ENCODE data around the gene CHRM2. TPM values are rescaled to one million over a fixed set of nuclear protein-coding genes. Genes with fewer than 3 reads are reported as not detected.

Gene CHRM2
- total RNA-seq, 2 donors from 2014 or later, result not detected

DNA sequence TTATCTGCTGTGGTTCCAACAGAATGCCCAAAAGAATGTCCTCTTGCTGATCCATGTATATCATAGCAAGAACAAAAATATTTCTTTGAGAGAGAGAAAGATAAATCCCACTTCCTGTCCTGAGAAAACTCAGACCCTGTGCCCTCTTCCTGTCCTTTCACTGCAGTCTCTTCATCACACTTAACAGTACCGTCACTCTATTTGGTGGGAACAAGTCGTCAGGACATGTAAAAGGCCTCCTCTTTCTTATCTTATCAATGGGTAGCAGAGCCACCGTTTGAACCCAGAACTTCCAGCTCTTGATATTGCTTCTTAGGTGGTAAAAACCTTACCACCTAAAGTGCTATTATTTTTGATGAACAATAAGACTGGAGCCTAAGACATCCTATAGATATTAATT lies 43.9 kb downstream of the CHRM2 start:
- H3K4me3 Mint-ChIP-seq, result no peak overlapping the region
- no peak for DNase-seq
- H3K27ac Mint-ChIP-seq, result no peak overlapping the region
- no peak for ATAC-seq
- no peaks in the 10 kb centered on the region for H3K36me3 Mint-ChIP-seq (ENCODE audit: low read depth)
- no peaks in the 10 kb centered on the region for H3K4me1 Mint-ChIP-seq
- H3K9me3 ChIP-seq (ENCODE audit: control insufficient read depth, low read length, poor library complexity, severe bottlenecking), result no peaks in the 10 kb centered on the region
- no peaks in the 10 kb centered on the region for H3K27me3 Mint-ChIP-seq

DNA sequence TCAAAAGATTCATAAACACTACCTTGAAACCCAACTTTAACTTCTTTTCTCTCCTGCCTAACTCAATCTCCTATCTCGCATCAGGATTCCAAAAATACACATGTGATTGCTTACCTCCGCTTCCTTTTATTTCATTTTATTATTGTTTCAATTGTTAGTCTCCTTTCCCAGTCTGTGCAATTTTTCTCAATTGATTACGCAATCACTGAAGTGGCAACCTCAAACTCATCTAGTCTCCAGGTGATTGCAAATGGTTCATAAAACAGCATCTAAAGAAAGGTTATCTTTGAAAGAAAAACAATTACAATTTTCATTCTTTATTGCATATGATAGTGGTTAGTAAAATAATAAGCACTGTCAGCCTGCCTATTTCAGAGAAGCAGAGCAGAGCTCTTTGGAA lies 45.6 kb downstream of the CHRM2 start:
- DNase-seq, result no peak
- Mint-ChIP-seq H3K36me3 (ENCODE audit: low read depth) (no peaks in the 10 kb centered on the region), H3K27ac (no peak overlapping the region), H3K27me3 (no peaks in the 10 kb centered on the region), H3K4me1 (no peaks in the 10 kb centered on the region), H3K4me3 (no peak overlapping the region)
- no peak for ATAC-seq
- no peaks in the 10 kb centered on the region for H3K9me3 ChIP-seq (ENCODE audit: control insufficient read depth, low read length, poor library complexity, severe bottlenecking)

GRCh38 chr7:136919820-136920219 lies 51.4 kb downstream of the CHRM2 start:
- Mint-ChIP-seq H3K27ac (no peak overlapping the region), H3K27me3 (no peaks in the 10 kb centered on the region), H3K36me3 (ENCODE audit: low read depth) (no peaks in the 10 kb centered on the region), H3K4me3 (no peak overlapping the region), H3K4me1 (no peaks in the 10 kb centered on the region)
- no peaks in the 10 kb centered on the region for H3K9me3 ChIP-seq (ENCODE audit: control insufficient read depth, low read length, poor library complexity, severe bottlenecking)
- no peak for DNase-seq
- no peak for ATAC-seq

DNA sequence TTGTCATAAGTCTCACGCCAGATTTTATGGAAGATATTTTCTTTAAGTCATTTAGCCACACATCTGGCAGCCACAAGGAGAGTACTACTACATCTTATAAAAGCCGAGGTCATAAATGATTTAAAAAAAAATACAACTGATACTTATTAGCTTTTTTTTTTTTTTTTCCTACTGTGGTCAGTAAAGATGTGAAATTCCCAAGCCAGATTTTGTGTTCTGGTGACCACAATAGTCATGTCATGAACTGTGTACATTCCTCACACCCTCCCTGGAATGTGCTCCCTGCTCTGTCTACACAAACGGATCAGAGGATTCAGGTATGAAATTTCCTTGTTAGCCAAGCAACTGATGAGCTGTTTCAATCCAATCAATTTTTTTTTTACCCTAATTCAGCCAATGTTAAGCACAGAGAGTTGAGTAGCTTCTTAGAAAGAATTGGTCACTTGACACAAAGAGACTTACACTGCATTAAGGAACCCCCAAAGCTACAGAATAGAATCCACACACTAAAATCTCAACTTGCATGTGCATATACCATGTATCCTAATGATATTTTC lies 54.7 kb downstream of the CHRM2 start:
- Mint-ChIP-seq H3K4me3 (no peak overlapping the region), H3K4me1 (no peaks in the 10 kb centered on the region), H3K36me3 (ENCODE audit: low read depth) (no peaks in the 10 kb centered on the region), H3K27ac (no peak overlapping the region), H3K27me3 (no peaks in the 10 kb centered on the region)
- ATAC-seq (no peak), DNase-seq (no peak)
- no peaks in the 10 kb centered on the region for H3K9me3 ChIP-seq (ENCODE audit: control insufficient read depth, low read length, poor library complexity, severe bottlenecking)

GRCh38 chr7:136925044-136925443 lies 56.6 kb downstream of the CHRM2 start:
- no peak overlapping the region for H3K4me3 Mint-ChIP-seq
- no peaks in the 10 kb centered on the region for H3K4me1 Mint-ChIP-seq
- H3K27ac Mint-ChIP-seq, result no peak overlapping the region
- no peaks in the 10 kb centered on the region for H3K9me3 ChIP-seq (ENCODE audit: control insufficient read depth, low read length, poor library complexity, severe bottlenecking)
- H3K27me3 Mint-ChIP-seq, result no peaks in the 10 kb centered on the region
- no peak for DNase-seq
- ATAC-seq, result no peak
- H3K36me3 Mint-ChIP-seq (ENCODE audit: low read depth), result no peaks in the 10 kb centered on the region

DNA sequence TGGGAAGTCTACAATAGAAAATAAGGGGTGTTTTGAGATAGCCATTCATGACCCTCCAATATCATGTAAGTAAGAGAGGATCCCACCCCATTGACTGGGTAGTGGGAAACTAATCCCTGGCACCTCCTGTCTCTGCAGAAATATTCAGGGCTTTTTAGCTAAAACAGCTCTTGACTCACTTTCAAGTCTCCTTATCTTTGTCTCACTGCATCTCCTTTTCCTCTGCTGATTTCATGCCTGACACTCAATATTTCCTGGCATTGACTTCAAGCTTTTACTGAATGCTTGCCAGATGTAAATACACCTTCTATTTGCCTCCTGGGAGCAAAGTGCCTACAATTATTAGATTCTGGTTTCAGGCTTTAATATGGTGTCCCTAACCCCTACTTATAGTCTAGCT lies 57.1 kb downstream of the CHRM2 start:
- no peaks in the 10 kb centered on the region for H3K36me3 Mint-ChIP-seq (ENCODE audit: low read depth)
- H3K4me1 Mint-ChIP-seq, result no peaks in the 10 kb centered on the region
- no peak for ATAC-seq
- DNase-seq, result no peak
- H3K9me3 ChIP-seq (ENCODE audit: control insufficient read depth, low read length, poor library complexity, severe bottlenecking), result no peaks in the 10 kb centered on the region
- no peak overlapping the region for H3K4me3 Mint-ChIP-seq
- no peak overlapping the region for H3K27ac Mint-ChIP-seq
- H3K27me3 Mint-ChIP-seq, result no peaks in the 10 kb centered on the region

GRCh38 chr7:136931169-136931867 lies 62.9 kb downstream of the CHRM2 start:
- no peaks in the 10 kb centered on the region for H3K9me3 ChIP-seq (ENCODE audit: control insufficient read depth, low read length, poor library complexity, severe bottlenecking)
- Mint-ChIP-seq H3K27me3 (no peaks in the 10 kb centered on the region), H3K4me3 (no peak overlapping the region), H3K36me3 (ENCODE audit: low read depth) (no peaks in the 10 kb centered on the region), H3K4me1 (no peaks in the 10 kb centered on the region), H3K27ac (no peak overlapping the region)
- no peak for ATAC-seq
- no peak for DNase-seq

DNA sequence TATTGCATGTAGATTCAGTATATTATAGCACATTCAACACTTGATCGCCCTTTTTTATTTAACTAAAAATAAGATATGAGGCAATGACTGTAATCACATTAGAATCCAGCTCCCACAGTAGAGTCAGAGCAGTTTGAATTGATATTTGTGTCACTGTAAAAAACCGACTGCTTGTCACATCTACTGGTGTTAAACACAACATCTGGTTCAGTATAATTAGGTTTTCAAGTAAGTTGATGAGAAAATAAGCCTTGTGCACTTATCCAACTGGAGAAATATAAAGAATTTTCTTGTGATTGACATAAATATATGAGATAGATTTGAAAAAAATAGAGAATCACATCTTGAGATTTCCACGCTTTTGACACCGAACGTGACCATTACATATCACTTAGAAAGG lies 69.0 kb downstream of the CHRM2 start:
- Mint-ChIP-seq H3K36me3 (ENCODE audit: low read depth) (no peaks in the 10 kb centered on the region), H3K4me1 (no peaks in the 10 kb centered on the region), H3K4me3 (no peak overlapping the region), H3K27me3 (no peaks in the 10 kb centered on the region), H3K27ac (no peak overlapping the region)
- no peak for ATAC-seq
- no peak for DNase-seq
- no peaks in the 10 kb centered on the region for H3K9me3 ChIP-seq (ENCODE audit: control insufficient read depth, low read length, poor library complexity, severe bottlenecking)

DNA sequence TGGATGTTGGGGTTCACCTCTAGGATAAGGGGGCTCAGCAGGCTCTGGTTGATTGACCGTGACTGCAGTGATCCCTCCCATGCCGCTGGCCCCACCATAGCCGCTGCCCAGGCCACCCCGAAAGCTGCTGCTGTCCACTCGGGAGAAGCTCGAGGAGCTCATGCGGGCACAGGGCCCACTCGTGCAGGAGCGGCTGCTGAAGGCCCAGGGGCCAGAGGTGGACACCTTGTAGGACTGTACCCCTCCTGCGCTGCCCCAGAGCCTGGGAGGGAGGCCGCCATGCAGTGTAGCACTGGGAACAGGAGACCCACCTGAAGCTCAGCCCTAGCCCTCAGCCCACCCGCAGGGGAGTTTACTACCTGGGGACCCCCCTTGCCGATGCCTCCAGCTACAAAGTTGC lies 70.0 kb downstream of the CHRM2 start:
- no peak overlapping the region for H3K27ac Mint-ChIP-seq
- H3K4me3 Mint-ChIP-seq, result no peak overlapping the region
- H3K9me3 ChIP-seq (ENCODE audit: control insufficient read depth, low read length, poor library complexity, severe bottlenecking), result no peaks in the 10 kb centered on the region
- ATAC-seq, result no peak
- no peaks in the 10 kb centered on the region for H3K36me3 Mint-ChIP-seq (ENCODE audit: low read depth)
- no peaks in the 10 kb centered on the region for H3K4me1 Mint-ChIP-seq
- no peaks in the 10 kb centered on the region for H3K27me3 Mint-ChIP-seq
- no peak for DNase-seq

DNA sequence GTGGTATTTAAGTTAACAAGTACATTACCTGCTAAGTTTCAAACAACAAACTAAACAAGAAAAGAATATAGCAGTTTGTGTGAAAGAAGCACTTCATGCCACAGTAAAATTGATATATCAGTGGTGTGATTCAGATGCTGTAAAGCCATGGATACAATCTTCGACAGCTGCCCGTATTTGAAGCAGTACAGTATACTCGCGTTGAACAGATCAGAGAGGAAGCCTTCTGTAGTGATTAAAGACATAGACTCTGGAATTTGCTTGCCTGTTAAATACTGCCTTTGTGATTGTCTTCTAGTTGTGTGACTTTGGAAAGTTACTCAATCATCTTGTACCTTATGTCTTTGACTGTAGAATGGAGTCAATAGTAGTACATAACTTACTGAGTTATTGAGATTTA lies 71.7 kb downstream of the CHRM2 start:
- Mint-ChIP-seq H3K36me3 (ENCODE audit: low read depth) (no peaks in the 10 kb centered on the region), H3K27ac (no peak overlapping the region), H3K4me3 (no peak overlapping the region), H3K4me1 (no peaks in the 10 kb centered on the region), H3K27me3 (no peaks in the 10 kb centered on the region)
- no peak for DNase-seq
- ATAC-seq, result no peak
- no peaks in the 10 kb centered on the region for H3K9me3 ChIP-seq (ENCODE audit: control insufficient read depth, low read length, poor library complexity, severe bottlenecking)

GRCh38 chr7:136940917-136941316 lies 72.5 kb downstream of the CHRM2 start:
- H3K9me3 ChIP-seq (ENCODE audit: control insufficient read depth, low read length, poor library complexity, severe bottlenecking), result no peaks in the 10 kb centered on the region
- ATAC-seq (no peak), DNase-seq (no peak)
- Mint-ChIP-seq H3K4me1 (no peaks in the 10 kb centered on the region), H3K36me3 (ENCODE audit: low read depth) (no peaks in the 10 kb centered on the region), H3K27me3 (no peaks in the 10 kb centered on the region), H3K27ac (no peak overlapping the region), H3K4me3 (no peak overlapping the region)

DNA sequence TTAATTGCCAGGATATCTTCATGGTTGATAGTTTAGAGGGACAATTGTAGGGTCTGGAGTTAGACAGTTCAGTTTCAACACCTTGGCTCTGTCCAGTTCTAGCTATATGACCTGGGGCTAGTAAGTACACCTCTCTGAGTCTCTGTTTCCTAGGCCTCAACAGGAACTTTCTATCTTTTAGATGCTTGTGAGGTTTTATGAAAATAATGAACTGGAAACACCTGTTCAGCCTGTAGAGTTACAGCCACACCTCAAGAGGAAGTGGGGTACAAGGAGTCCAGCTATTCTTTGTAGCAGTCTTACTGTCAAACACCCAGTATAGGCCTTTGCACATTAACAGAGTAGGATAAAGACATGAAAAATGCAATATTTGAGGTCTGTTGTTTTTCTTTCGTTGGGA lies 73.4 kb downstream of the CHRM2 start:
- Mint-ChIP-seq H3K27ac (no peak overlapping the region), H3K4me3 (no peak overlapping the region), H3K27me3 (no peaks in the 10 kb centered on the region), H3K4me1 (no peaks in the 10 kb centered on the region), H3K36me3 (ENCODE audit: low read depth) (no peaks in the 10 kb centered on the region)
- no peaks in the 10 kb centered on the region for H3K9me3 ChIP-seq (ENCODE audit: control insufficient read depth, low read length, poor library complexity, severe bottlenecking)
- ATAC-seq (no peak), DNase-seq (no peak)

GRCh38 chr7:136942401-136942800 lies 73.9 kb downstream of the CHRM2 start:
- no peak for ATAC-seq
- H3K27me3 Mint-ChIP-seq, result no peaks in the 10 kb centered on the region

DNA sequence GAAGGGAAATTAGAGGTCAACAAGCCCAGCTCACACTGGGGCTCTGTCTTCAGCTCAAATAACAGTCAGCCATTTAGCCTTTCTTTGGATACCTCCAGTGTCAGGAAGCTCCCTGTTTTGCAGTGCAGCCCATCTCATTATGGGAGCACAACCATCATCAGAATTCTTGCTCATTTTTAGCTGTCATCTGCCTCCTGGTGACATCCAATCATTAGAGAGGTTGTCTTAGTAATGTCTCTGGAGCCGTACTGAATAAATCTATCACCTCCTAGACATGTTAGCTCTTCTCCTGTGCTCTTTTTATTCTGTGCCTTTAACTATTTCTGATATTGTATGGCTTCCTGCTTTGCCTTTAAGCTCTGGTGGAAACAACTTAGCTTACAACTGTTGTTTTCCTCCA lies 74.5 kb downstream of the CHRM2 start:
- DNase-seq (no peak), ATAC-seq (no peak)
- H3K27ac Mint-ChIP-seq, result no peak overlapping the region
- no peaks in the 10 kb centered on the region for H3K9me3 ChIP-seq (ENCODE audit: control insufficient read depth, low read length, poor library complexity, severe bottlenecking)
- no peaks in the 10 kb centered on the region for H3K4me1 Mint-ChIP-seq
- H3K36me3 Mint-ChIP-seq (ENCODE audit: low read depth), result no peaks in the 10 kb centered on the region
- H3K4me3 Mint-ChIP-seq, result no peak overlapping the region
- H3K27me3 Mint-ChIP-seq, result no peaks in the 10 kb centered on the region

More at GRCh38 chr7:136942401-136942800, 73.9 kb downstream of the CHRM2 start:
- Mint-ChIP-seq H3K4me3 (no peak overlapping the region), H3K36me3 (ENCODE audit: low read depth) (no peaks in the 10 kb centered on the region), H3K4me1 (no peaks in the 10 kb centered on the region), H3K27ac (no peak overlapping the region)
- DNase-seq, result no peak
- H3K9me3 ChIP-seq (ENCODE audit: control insufficient read depth, low read length, poor library complexity, severe bottlenecking), result no peaks in the 10 kb centered on the region
